HG02678 (cell line): Measurements from ENCODE around the gene PRDM15.

ENCODE experiments used
- ATAC-seq: cut with Tn5 transposase; IDR thresholded peaks from one replicate; pipeline ENCODE4 v1.9.1; 2021; ENCODE audit warnings: mild to moderate bottlenecking, moderate library complexity; ENCODE audit not compliant: unreplicated experiment

Gene PRDM15

GRCh38 chr21:41879190-41879998 is at the start of gene PRDM15:
PRDM15 (minus strand) TSS chr21:41879344; CDS start chr21:41860363, 18,981 bp downstream.
- peak; percentile 62 for ATAC-seq

GRCh38 chr21:41928621-41929220 is 49.6 kb upstream of the PRDM15 start:
- ATAC-seq: no peak

GRCh38 chr21:41927727-41928409 is 48.7 kb upstream of the PRDM15 start:
- ATAC-seq: no peak

- no peak for ATAC-seq
Measured at GRCh38 chr21:41926807-41927171, 47.6 kb upstream of the PRDM15 start.

GRCh38 chr21:41926117-41926806 is 47.1 kb upstream of the PRDM15 start:
- peak; percentile 47 for ATAC-seq

- no peak for ATAC-seq
Measured at GRCh38 chr21:41925767-41926116, 46.6 kb upstream of the PRDM15 start.

GRCh38 chr21:41924368-41924754 is 45.2 kb upstream of the PRDM15 start:
- ATAC-seq: no peak

GRCh38 chr21:41923631-41924367 is 44.7 kb upstream of the PRDM15 start:
- ATAC-seq: no peak

GRCh38 chr21:41923186-41923585 is 44.0 kb upstream of the PRDM15 start:
- ATAC-seq: no peak

- ATAC-seq: no peak
Measured at GRCh38 chr21:41921021-41921420, 41.9 kb upstream of the PRDM15 start.

- no peak for ATAC-seq
Measured at GRCh38 chr21:41920476-41920875, 41.3 kb upstream of the PRDM15 start.

GRCh38 chr21:41919666-41920398 is 40.7 kb upstream of the PRDM15 start:
- no peak for ATAC-seq

- no peak for ATAC-seq
Measured at GRCh38 chr21:41918561-41919358, 39.6 kb upstream of the PRDM15 start.

GRCh38 chr21:41917531-41917930 is 38.4 kb upstream of the PRDM15 start:
- ATAC-seq: no peak

GRCh38 chr21:41916888-41917433 is 37.8 kb upstream of the PRDM15 start:
- ATAC-seq: no peak

- ATAC-seq: no peak
Measured at GRCh38 chr21:41914965-41915364, 35.8 kb upstream of the PRDM15 start.

GRCh38 chr21:41914358-41914757 is 35.2 kb upstream of the PRDM15 start:
- no peak for ATAC-seq

- no peak for ATAC-seq
Measured at GRCh38 chr21:41913230-41913629, 34.1 kb upstream of the PRDM15 start.

- ATAC-seq: no peak
Measured at GRCh38 chr21:41908829-41909228, 29.7 kb upstream of the PRDM15 start.
